ENCODE results near the gene TTC33.
A peak's percentile ranks its signal among the peaks of the same experiment; 100 is the strongest.

Gene TTC33

GRCh38 chr5:40682154-40683017 lies 73.4 kb downstream of the TTC33 start:
- Mint-ChIP-seq H3K4me1 (peaks cover 26% of the 10 kb centered on the region), H3K27ac (peak overlapping the region; percentile 99), H3K4me3 (peak overlapping the region; percentile 99), H3K9me3 (no peaks in the 10 kb centered on the region), H3K36me3 (peaks cover 89% of the 10 kb centered on the region)
- no peak for ATAC-seq
- DNase-seq (ENCODE audit: low spot score in 2 of 2): no peak

- ATAC-seq (peak; percentile 0), DNase-seq (ENCODE audit: low spot score in 2 of 2) (peak; percentile 38 to 83)
- H3K4me3 Mint-ChIP-seq: peak overlapping the region; percentile 99
- H3K36me3 Mint-ChIP-seq: peaks cover 81% of the 10 kb centered on the region
- H3K9me3 Mint-ChIP-seq: no peaks in the 10 kb centered on the region
- peak overlapping the region; percentile 99 for H3K27ac Mint-ChIP-seq
- peaks cover 31% of the 10 kb centered on the region for H3K4me1 Mint-ChIP-seq
These were observed 74.2 kb downstream of the TTC33 start for GRCh38 chr5:40681363-40682153.

DNA sequence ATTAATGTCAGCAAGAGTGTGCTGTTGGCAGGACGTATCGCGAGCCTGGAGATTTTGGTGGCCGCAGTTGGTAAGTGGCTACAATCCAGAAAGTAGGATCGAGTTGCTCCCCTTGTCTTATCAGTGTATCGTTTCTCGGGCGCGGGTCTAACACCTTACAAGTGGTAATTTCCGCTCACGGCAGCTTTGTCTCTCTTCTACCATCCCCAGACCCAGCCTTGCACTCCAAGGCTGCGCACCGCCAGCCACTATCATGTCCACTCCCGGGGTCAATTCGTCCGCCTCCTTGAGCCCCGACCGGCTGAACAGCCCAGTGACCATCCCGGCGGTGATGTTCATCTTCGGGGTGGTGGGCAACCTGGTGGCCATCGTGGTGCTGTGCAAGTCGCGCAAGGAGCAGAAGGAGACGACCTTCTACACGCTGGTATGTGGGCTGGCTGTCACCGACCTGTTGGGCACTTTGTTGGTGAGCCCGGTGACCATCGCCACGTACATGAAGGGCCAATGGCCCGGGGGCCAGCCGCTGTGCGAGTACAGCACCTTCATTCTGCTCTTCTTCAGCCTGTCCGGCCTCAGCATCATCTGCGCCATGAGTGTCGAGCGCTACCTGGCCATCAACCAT lies 74.9 kb downstream of the TTC33 start:
- peak overlapping the region; percentile 99 for H3K4me3 Mint-ChIP-seq
- peaks cover 74% of the 10 kb centered on the region for H3K36me3 Mint-ChIP-seq
- DNase-seq (ENCODE audit: low spot score in 2 of 2) (peak; percentile 34 to 78), ATAC-seq (no peak)
- peak overlapping the region; percentile 99 for H3K27ac Mint-ChIP-seq
- H3K4me1 Mint-ChIP-seq: peaks cover 33% of the 10 kb centered on the region
- H3K9me3 Mint-ChIP-seq: no peaks in the 10 kb centered on the region

DNA sequence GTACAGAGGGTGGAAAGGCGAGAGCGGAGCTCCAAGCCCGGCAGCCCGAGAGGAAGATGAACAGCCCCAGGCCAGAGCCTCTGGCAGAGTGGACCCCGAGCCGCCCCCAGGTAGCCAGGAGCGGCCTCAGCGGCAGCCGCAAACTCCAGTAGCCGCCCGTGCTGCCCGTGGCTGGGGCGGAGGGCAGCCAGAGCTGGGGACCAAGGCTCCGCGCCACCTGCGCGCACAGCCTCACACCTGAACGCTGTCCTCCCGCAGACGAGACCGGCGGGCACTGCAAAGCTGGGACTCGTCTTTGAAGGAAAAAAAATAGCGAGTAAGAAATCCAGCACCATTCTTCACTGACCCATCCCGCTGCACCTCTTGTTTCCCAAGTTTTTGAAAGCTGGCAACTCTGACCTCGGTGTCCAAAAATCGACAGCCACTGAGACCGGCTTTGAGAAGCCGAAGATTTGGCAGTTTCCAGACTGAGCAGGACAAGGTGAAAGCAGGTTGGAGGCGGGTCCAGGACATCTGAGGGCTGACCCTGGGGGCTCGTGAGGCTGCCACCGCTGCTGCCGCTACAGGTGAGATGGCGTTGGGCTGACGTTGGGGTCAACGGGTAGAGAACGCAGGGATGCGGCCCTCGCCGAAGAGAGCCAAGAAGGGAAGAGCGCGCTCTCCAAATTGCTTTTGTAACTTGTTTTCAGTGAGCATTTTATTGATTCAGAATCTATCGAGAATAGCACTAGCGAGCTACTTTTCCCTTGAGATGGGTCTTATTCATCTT lies 75.7 kb downstream of the TTC33 start, which contains the start of gene PTGER4:
Gene PTGER4, plus strand, starts transcription at position 3 of the 769 bp plus-strand sequence. CDS start 1,079 bp downstream, outside the sequence.
- DNase-seq (ENCODE audit: low spot score in 2 of 2): peak in 1 of 2 donors; percentile 75
- peaks cover 40% of the 10 kb centered on the region for H3K4me1 Mint-ChIP-seq
- no peaks in the 10 kb centered on the region for H3K9me3 Mint-ChIP-seq
- peak within 1 kb of the TSS; percentile 99 for H3K4me3 Mint-ChIP-seq
- H3K27ac Mint-ChIP-seq: peak within 1 kb of the TSS; percentile 99
- peaks cover 66% of the 10 kb centered on the region for H3K36me3 Mint-ChIP-seq
- ATAC-seq: peak; percentile 14

DNA sequence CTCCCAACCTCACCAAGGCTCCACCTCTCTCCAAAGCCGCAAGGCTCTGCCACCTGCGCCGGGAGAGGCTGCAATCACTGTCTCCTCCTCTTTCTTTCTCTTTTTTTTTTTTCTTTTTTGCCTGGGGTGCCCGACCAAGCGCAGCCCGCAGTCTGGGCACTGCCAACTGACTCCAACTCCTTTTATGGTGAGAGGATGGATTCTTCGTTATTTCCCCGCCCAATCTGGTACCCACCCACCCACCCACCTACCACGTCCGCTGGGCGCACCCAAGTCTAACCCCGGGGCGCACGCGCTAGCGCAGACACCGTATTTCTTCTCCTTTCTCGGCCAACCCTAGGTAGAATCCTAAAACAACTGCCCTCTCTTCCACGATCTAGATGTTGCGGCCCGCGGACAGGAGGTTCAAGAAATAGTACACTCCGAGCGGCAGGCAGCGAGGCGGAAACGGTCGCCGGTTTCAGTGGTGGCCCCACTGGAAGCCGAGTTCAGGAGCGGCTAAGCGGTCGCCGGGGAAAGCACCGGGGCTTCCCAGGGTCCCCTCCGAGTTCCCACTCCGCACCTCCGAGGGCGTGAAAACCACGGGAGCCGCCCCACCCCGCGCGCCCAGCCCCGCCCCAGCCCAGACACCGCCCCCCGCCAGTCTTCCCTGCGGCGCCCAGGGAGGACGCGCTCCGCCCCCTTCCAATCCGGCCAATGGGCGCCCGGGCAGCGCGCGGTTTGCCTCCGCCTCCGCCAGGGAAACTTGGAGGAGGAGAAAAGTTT lies 76.4 kb downstream of the TTC33 start:
- ATAC-seq (peak; percentile 76), DNase-seq (ENCODE audit: low spot score in 2 of 2) (peak; percentile 85 to 97)
- Mint-ChIP-seq H3K9me3 (no peaks in the 10 kb centered on the region), H3K27ac (peak overlapping the region; percentile 99), H3K4me1 (peaks cover 47% of the 10 kb centered on the region), H3K36me3 (peaks cover 59% of the 10 kb centered on the region), H3K4me3 (peak overlapping the region; percentile 99)

DNA sequence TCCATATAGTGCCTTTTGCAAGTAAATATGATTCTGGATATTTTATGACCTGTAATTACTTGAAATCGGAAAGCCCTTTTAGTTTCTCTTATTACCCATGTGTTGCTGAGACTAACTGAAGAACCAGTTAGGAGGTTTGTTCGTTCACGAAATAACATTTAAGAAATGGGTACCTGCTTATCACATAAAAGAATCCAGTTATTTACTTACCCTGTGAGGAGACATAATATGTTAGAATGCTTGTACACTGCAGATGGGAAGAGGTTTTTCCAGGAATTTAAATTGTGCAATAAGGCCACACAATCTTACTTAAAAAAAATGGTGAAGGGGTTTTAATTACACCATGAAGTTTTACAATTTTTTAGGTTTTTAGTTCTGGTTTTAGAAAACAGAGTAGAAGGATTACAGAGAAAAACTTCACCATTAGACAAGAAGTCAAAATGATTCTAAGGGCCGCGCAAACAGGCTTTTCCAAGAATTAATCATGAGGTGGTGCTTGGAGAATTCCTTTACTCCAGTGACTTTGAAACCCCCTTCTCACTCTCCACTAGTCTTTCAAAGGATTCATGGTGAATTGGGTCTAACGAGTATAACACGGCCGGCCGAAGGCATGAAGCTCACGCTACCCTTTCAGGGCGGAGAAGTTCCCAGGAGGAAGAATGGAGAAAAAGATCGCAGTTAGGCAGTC lies 77.2 kb downstream of the TTC33 start:
- H3K36me3 Mint-ChIP-seq: peaks cover 51% of the 10 kb centered on the region
- ATAC-seq (no peak), DNase-seq (ENCODE audit: low spot score in 2 of 2) (no peak)
- peaks cover 49% of the 10 kb centered on the region for H3K4me1 Mint-ChIP-seq
- no peaks in the 10 kb centered on the region for H3K9me3 Mint-ChIP-seq
- peak overlapping the region; percentile 99 for H3K4me3 Mint-ChIP-seq
- peak overlapping the region; percentile 99 for H3K27ac Mint-ChIP-seq

- H3K36me3 Mint-ChIP-seq: peaks cover 46% of the 10 kb centered on the region
- peak overlapping the region; percentile 99 for H3K4me3 Mint-ChIP-seq
- DNase-seq (ENCODE audit: low spot score in 2 of 2) (no peak), ATAC-seq (no peak)
- peaks cover 50% of the 10 kb centered on the region for H3K4me1 Mint-ChIP-seq
- H3K27ac Mint-ChIP-seq: peak overlapping the region; percentile 99
- H3K9me3 Mint-ChIP-seq: no peaks in the 10 kb centered on the region
These were observed 77.7 kb downstream of the TTC33 start for GRCh38 chr5:40678026-40678425.

GRCh38 chr5:40677456-40677855 lies 78.3 kb downstream of the TTC33 start:
- peak overlapping the region; percentile 99 for H3K4me3 Mint-ChIP-seq
- H3K36me3 Mint-ChIP-seq: peaks cover 40% of the 10 kb centered on the region
- ATAC-seq (no peak), DNase-seq (ENCODE audit: low spot score in 2 of 2) (no peak)
- H3K27ac Mint-ChIP-seq: no peak overlapping the region
- H3K4me1 Mint-ChIP-seq: peaks cover 55% of the 10 kb centered on the region
- H3K9me3 Mint-ChIP-seq: no peaks in the 10 kb centered on the region

GRCh38 chr5:40676613-40677343 lies 79.0 kb downstream of the TTC33 start:
- H3K36me3 Mint-ChIP-seq: peaks cover 33% of the 10 kb centered on the region
- ATAC-seq (no peak), DNase-seq (ENCODE audit: low spot score in 2 of 2) (no peak)
- peak overlapping the region; percentile 99 for H3K4me3 Mint-ChIP-seq
- H3K4me1 Mint-ChIP-seq: peaks cover 57% of the 10 kb centered on the region
- no peak overlapping the region for H3K27ac Mint-ChIP-seq
- H3K9me3 Mint-ChIP-seq: no peaks in the 10 kb centered on the region

DNA sequence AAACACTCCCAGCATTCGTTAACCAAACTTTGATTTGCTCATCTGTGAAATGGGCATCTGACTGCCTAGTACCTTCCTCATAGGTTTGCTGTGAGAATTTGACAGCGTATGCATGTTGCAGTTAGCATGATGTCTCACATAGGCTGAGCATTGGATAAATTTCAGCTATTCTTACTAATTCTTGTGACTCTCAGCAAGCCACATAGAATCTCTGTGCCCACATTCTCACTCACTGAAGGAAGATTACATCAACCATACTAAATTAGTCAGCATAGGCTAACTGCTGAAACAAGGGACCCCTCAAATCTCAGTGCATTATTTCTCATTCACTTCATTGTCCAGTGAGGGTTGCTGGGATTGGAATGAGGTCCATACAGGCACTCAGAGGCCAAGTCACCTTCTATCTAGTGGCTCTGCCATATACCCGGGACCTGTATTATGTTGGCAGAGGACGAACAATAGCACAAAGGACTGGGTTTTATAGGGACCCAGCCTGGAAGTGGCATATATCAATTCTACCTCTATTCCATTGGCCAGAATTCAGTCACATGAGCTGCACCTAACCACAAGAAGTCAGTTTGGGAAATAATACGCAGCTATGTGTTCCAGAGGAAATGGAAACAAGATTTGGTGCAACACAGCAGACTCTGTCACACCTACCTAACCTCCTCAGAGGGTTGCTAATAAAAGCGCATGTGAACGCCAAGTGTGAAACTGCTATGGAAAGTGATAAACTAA lies 80.2 kb downstream of the TTC33 start:
- Mint-ChIP-seq H3K36me3 (peaks cover 21% of the 10 kb centered on the region), H3K27ac (peak overlapping the region; percentile 86), H3K9me3 (no peaks in the 10 kb centered on the region), H3K4me1 (peaks cover 58% of the 10 kb centered on the region), H3K4me3 (peak overlapping the region; percentile 99)
- ATAC-seq: peak; percentile 71
- no peak for DNase-seq (ENCODE audit: low spot score in 2 of 2)

- Mint-ChIP-seq H3K9me3 (no peaks in the 10 kb centered on the region), H3K4me3 (no peak overlapping the region), H3K27ac (peak overlapping the region; percentile 86)
These were observed 81.0 kb downstream of the TTC33 start for GRCh38 chr5:40674661-40675235.

DNA sequence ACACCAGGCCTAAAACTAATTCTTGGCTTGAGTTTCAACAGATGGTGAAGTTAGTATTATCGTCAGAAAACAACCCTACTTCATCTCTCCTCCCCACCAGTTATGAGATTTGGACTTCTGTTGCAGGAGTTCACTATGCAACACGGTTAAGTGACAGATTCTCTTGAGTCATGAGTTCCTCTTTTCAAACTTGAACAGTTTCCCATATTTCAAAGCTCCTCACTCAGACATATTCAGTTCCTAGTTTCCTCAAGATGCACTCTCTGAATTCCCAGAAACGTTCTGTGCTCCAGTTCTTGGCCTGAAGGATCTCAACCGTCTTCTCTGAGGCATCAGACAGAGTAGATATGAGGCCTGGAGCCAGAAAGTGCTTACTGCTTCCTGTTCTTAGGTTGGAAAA lies 83.3 kb downstream of the TTC33 start:
- ATAC-seq: no peak
- H3K27ac Mint-ChIP-seq: no peak overlapping the region
- no peaks in the 10 kb centered on the region for H3K9me3 Mint-ChIP-seq
- no peak overlapping the region for H3K4me3 Mint-ChIP-seq
- peaks cover 57% of the 10 kb centered on the region for H3K4me1 Mint-ChIP-seq
- no peak for DNase-seq (ENCODE audit: low spot score in 2 of 2)
- H3K36me3 Mint-ChIP-seq: no peaks in the 10 kb centered on the region

More at GRCh38 chr5:40674661-40675235, 81.0 kb downstream of the TTC33 start:
- ATAC-seq: no peak
- Mint-ChIP-seq H3K4me1 (peaks cover 66% of the 10 kb centered on the region), H3K36me3 (peaks cover 13% of the 10 kb centered on the region)
- no peak for DNase-seq (ENCODE audit: low spot score in 2 of 2)
